Measurements from ENCODE around the gene PDGFD.

Gene PDGFD

GRCh38 chr11:103940551-103940950, 223.4 kb downstream of the PDGFD start:
- H3K4me3 Mint-ChIP-seq, result no peak overlapping the region
- no peak overlapping the region for H3K27ac Mint-ChIP-seq
- no peaks in the 10 kb centered on the region for H3K4me1 Mint-ChIP-seq (ENCODE audit: low read depth)
- no peaks in the 10 kb centered on the region for H3K9me3 Mint-ChIP-seq
- no peaks in the 10 kb centered on the region for H3K36me3 Mint-ChIP-seq (ENCODE audit: low read depth)
- no peaks in the 10 kb centered on the region for H3K27me3 Mint-ChIP-seq (ENCODE audit: low read depth)

GRCh38 chr11:103939694-103940093, 224.3 kb downstream of the PDGFD start:
- Mint-ChIP-seq H3K9me3 (no peaks in the 10 kb centered on the region), H3K4me3 (no peak overlapping the region), H3K27ac (no peak overlapping the region), H3K27me3 (ENCODE audit: low read depth) (no peaks in the 10 kb centered on the region), H3K36me3 (ENCODE audit: low read depth) (no peaks in the 10 kb centered on the region), H3K4me1 (ENCODE audit: low read depth) (no peaks in the 10 kb centered on the region)

GRCh38 chr11:103936059-103936458, 227.9 kb downstream of the PDGFD start:
- no peaks in the 10 kb centered on the region for H3K4me1 Mint-ChIP-seq (ENCODE audit: low read depth)
- no peak overlapping the region for H3K27ac Mint-ChIP-seq
- no peaks in the 10 kb centered on the region for H3K9me3 Mint-ChIP-seq
- no peaks in the 10 kb centered on the region for H3K36me3 Mint-ChIP-seq (ENCODE audit: low read depth)
- H3K4me3 Mint-ChIP-seq, result no peak overlapping the region
- no peaks in the 10 kb centered on the region for H3K27me3 Mint-ChIP-seq (ENCODE audit: low read depth)

- H3K36me3 Mint-ChIP-seq (ENCODE audit: low read depth), result no peaks in the 10 kb centered on the region
- H3K4me1 Mint-ChIP-seq (ENCODE audit: low read depth), result no peaks in the 10 kb centered on the region
- H3K27me3 Mint-ChIP-seq (ENCODE audit: low read depth), result no peaks in the 10 kb centered on the region
- H3K27ac Mint-ChIP-seq, result no peak overlapping the region
- no peaks in the 10 kb centered on the region for H3K9me3 Mint-ChIP-seq
- no peak overlapping the region for H3K4me3 Mint-ChIP-seq
These were observed 228.7 kb downstream of the PDGFD start for GRCh38 chr11:103935219-103935618.

- no peak overlapping the region for H3K27ac Mint-ChIP-seq
- H3K4me1 Mint-ChIP-seq (ENCODE audit: low read depth), result no peaks in the 10 kb centered on the region
- H3K27me3 Mint-ChIP-seq (ENCODE audit: low read depth), result no peaks in the 10 kb centered on the region
- H3K9me3 Mint-ChIP-seq, result no peaks in the 10 kb centered on the region
- no peak overlapping the region for H3K4me3 Mint-ChIP-seq
- no peaks in the 10 kb centered on the region for H3K36me3 Mint-ChIP-seq (ENCODE audit: low read depth)
These were observed 234.6 kb downstream of the PDGFD start for GRCh38 chr11:103929170-103929903.

- H3K27ac Mint-ChIP-seq, result no peak overlapping the region
- H3K36me3 Mint-ChIP-seq (ENCODE audit: low read depth), result no peaks in the 10 kb centered on the region
- H3K9me3 Mint-ChIP-seq, result no peaks in the 10 kb centered on the region
- no peaks in the 10 kb centered on the region for H3K4me1 Mint-ChIP-seq (ENCODE audit: low read depth)
- no peaks in the 10 kb centered on the region for H3K27me3 Mint-ChIP-seq (ENCODE audit: low read depth)
- H3K4me3 Mint-ChIP-seq, result no peak overlapping the region
These were observed 235.2 kb downstream of the PDGFD start for GRCh38 chr11:103928802-103929161.

- Mint-ChIP-seq H3K36me3 (ENCODE audit: low read depth) (no peaks in the 10 kb centered on the region), H3K4me3 (no peak overlapping the region), H3K27me3 (ENCODE audit: low read depth) (no peaks in the 10 kb centered on the region), H3K27ac (no peak overlapping the region), H3K9me3 (no peaks in the 10 kb centered on the region), H3K4me1 (ENCODE audit: low read depth) (no peaks in the 10 kb centered on the region)
These were observed 235.7 kb downstream of the PDGFD start for GRCh38 chr11:103928040-103928801.

- Mint-ChIP-seq H3K4me3 (no peak overlapping the region), H3K27me3 (ENCODE audit: low read depth) (no peaks in the 10 kb centered on the region), H3K36me3 (ENCODE audit: low read depth) (no peaks in the 10 kb centered on the region), H3K4me1 (ENCODE audit: low read depth) (no peaks in the 10 kb centered on the region), H3K9me3 (no peaks in the 10 kb centered on the region), H3K27ac (no peak overlapping the region)
These were observed 236.4 kb downstream of the PDGFD start for GRCh38 chr11:103927535-103927934.

GRCh38 chr11:103926990-103927389, 237.0 kb downstream of the PDGFD start:
- Mint-ChIP-seq H3K36me3 (ENCODE audit: low read depth) (no peaks in the 10 kb centered on the region), H3K27me3 (ENCODE audit: low read depth) (no peaks in the 10 kb centered on the region), H3K4me1 (ENCODE audit: low read depth) (no peaks in the 10 kb centered on the region), H3K4me3 (no peak overlapping the region), H3K27ac (no peak overlapping the region), H3K9me3 (no peaks in the 10 kb centered on the region)

GRCh38 chr11:103924166-103925013, 239.6 kb downstream of the PDGFD start:
- Mint-ChIP-seq H3K4me3 (no peak overlapping the region), H3K27me3 (ENCODE audit: low read depth) (no peaks in the 10 kb centered on the region), H3K36me3 (ENCODE audit: low read depth) (no peaks in the 10 kb centered on the region), H3K27ac (no peak overlapping the region), H3K4me1 (ENCODE audit: low read depth) (no peaks in the 10 kb centered on the region), H3K9me3 (no peaks in the 10 kb centered on the region)

- Mint-ChIP-seq H3K27me3 (ENCODE audit: low read depth) (no peaks in the 10 kb centered on the region), H3K27ac (no peak overlapping the region)
These were observed 240.5 kb downstream of the PDGFD start for GRCh38 chr11:103923451-103923931.

GRCh38 chr11:103920933-103921332, 243.0 kb downstream of the PDGFD start:
- Mint-ChIP-seq H3K27me3 (ENCODE audit: low read depth) (no peaks in the 10 kb centered on the region), H3K4me3 (no peak overlapping the region), H3K4me1 (ENCODE audit: low read depth) (no peaks in the 10 kb centered on the region), H3K36me3 (ENCODE audit: low read depth) (no peaks in the 10 kb centered on the region), H3K27ac (no peak overlapping the region), H3K9me3 (no peaks in the 10 kb centered on the region)

More at GRCh38 chr11:103923451-103923931, 240.5 kb downstream of the PDGFD start:
- Mint-ChIP-seq H3K36me3 (ENCODE audit: low read depth) (no peaks in the 10 kb centered on the region), H3K4me1 (ENCODE audit: low read depth) (no peaks in the 10 kb centered on the region), H3K9me3 (no peaks in the 10 kb centered on the region), H3K4me3 (no peak overlapping the region)

GRCh38 chr11:103920449-103920848, 243.5 kb downstream of the PDGFD start:
- no peak overlapping the region for H3K27ac Mint-ChIP-seq
- no peaks in the 10 kb centered on the region for H3K9me3 Mint-ChIP-seq
- no peaks in the 10 kb centered on the region for H3K36me3 Mint-ChIP-seq (ENCODE audit: low read depth)
- H3K4me1 Mint-ChIP-seq (ENCODE audit: low read depth), result no peaks in the 10 kb centered on the region
- H3K4me3 Mint-ChIP-seq, result no peak overlapping the region
- H3K27me3 Mint-ChIP-seq (ENCODE audit: low read depth), result no peaks in the 10 kb centered on the region

GRCh38 chr11:103910721-103911120, 253.2 kb downstream of the PDGFD start:
- H3K27ac Mint-ChIP-seq, result no peak overlapping the region
- H3K4me3 Mint-ChIP-seq, result no peak overlapping the region
- H3K4me1 Mint-ChIP-seq (ENCODE audit: low read depth), result peaks cover 2% of the 10 kb centered on the region
- peaks cover 24% of the 10 kb centered on the region for H3K9me3 Mint-ChIP-seq
- H3K27me3 Mint-ChIP-seq (ENCODE audit: low read depth), result no peaks in the 10 kb centered on the region
- H3K36me3 Mint-ChIP-seq (ENCODE audit: low read depth), result no peaks in the 10 kb centered on the region
